ENCODE measurements around the gene MORF4L2.

MORF4L2 gene, protein sequence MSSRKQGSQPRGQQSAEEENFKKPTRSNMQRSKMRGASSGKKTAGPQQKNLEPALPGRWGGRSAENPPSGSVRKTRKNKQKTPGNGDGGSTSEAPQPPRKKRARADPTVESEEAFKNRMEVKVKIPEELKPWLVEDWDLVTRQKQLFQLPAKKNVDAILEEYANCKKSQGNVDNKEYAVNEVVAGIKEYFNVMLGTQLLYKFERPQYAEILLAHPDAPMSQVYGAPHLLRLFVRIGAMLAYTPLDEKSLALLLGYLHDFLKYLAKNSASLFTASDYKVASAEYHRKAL

DNA sequence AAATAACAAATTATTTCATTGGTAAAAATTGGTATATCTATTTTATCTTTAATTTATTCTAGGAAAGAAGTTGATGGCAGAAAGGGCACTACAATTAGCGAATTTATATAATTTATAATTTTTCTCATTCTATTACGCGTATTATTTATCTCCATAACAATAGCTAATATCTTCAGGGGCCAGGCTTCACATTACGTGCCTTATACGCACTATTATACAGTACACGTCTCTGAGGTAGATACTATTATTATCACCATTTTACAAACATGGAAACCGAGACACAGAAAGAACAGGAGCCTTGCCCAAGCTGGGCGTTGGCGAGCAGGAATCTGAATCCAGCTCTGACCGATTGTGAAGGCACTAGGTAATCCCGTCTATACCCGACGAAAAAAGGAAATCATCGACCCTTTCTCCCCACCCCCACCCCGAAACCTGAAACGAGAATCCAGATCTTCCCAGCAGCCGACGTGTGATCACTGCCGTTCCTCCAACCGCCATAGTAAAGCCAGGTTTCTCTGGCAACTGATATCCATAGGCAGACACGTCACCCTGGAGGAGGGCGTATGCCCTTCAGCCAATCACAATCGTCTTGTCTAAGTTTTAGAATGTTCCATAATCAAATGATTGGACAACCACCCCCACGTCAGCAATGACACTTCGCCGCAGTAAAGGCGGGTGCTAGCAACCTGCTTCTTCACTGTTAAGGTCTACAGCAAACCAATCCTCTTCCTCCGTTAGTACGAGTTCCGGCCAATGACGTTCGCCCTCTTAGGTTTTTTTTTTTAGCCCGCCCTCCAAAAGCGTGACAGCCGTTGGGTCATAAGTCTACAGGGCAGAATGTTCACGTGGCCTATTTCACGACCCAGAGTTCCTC lies at the start of gene MORF4L2:
TSS of gene MORF4L2 (minus strand) at position 501 of the 874 bp plus-strand sequence. CDS start 9,672 bp downstream, outside the sequence.
- DNase-seq: peak; percentile 96

DNA sequence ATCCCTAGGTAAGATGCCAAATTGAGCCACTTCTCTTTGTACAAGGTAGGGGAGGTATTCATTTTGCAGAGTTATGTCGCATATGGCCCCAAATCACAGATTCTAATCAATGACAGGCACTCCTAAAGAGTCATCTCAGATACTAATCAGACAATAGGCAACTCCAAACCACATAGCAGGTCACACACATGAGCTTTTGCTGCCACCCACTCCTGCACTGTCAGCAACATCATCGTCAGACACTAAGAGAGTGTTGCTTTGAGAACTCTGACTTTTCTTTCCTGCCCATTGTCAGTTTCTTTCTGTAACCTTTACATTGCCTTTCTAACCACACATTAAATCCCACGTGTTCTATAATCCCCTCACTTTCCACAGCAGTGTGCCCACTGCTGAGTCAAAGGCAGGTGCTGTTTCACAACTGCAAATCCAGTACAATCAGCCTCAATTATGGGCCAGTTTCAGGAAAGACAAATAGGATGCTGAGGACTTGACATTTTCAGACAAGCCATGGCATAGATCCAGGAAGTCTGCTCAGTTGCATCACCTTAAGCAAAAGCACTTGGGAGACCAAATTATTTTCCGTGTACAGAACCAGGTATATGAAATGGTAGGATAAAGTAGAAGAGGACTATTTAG lies 47.7 kb upstream of the MORF4L2 start:
- DNase-seq: no peak

DNA sequence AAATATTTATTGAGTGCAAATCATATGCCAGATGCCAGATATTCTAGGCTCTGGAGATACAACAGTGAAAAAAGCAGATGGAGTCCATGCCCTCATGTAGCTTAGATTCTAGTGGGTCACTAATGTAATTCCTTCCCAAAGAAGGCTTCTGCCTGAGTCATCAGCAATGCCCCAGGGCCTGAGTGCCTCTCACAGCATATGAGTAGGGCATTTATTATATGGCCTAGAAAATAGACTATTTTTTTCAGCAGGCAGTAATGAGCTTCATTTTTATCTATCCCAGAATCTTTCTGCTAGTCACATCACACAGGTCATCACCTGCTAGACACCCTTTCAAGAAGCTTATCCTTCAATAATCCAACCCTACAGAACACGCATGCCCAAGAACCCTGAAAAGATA lies 46.5 kb upstream of the MORF4L2 start:
- DNase-seq: peak; percentile 7

DNA sequence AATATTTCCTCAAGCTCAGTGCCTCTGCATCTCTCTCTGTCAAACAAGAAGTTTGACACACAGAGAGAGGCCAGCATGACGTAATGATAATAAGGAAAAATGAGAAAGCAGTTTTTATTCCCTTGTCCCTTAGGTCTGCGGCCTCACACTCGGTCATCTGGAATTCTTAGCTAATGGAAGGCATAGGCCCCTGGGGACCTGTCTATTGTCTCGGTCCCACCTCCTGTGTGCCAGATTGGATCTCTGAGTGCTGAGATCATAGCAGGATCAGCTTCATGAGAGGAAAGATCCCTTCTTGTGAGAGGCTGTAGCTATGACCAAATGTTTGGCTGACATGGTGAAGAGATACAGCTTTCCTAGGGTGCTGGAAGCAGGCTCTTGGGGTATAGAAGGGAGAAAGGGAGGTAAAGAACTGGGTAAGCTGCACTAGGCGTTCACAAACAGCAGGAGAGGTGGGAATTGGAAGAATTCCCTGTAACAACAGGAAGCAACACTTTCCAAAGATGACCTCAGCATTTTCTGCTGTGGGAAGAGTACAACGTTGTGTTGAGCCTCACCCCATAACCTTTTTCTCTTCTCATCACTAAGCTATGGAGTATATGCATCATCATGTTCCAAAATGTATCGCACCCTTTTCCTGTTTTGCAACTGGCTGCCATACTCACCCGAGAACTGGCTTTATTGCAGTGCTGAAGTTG lies 44.4 kb upstream of the MORF4L2 start:
- peak; percentile 14 for DNase-seq

DNA sequence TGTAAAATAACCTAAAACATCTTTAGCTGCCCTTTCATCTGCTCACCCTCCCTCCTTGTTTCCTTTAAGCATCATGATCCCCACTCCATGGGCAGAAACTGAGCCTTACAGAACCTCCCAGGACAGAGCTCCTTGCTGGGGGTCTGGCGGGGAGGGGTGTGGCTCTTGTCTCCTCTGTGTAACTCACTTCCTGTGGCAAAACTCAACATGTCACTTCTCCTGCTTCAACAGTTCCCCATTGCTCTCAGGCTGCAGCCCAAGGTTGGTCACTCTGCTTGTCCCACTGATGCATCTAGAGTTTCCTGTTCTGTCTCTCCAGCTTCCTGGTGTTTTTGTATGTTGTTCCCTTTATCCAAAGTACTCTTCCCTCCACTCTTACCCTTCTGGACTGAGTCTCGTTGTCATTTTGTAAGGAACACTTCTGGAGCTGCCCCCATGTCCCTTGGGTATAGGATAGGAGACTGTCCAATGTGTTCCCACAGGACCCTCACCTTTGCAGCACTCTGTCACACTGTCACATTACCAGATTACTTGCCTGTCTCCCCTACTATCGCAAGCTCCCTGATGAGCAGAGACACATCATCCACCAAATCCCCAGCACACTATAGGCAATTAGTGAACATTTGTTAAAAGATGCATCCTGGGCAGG lies 43.8 kb upstream of the MORF4L2 start:
- no peak for DNase-seq

DNA sequence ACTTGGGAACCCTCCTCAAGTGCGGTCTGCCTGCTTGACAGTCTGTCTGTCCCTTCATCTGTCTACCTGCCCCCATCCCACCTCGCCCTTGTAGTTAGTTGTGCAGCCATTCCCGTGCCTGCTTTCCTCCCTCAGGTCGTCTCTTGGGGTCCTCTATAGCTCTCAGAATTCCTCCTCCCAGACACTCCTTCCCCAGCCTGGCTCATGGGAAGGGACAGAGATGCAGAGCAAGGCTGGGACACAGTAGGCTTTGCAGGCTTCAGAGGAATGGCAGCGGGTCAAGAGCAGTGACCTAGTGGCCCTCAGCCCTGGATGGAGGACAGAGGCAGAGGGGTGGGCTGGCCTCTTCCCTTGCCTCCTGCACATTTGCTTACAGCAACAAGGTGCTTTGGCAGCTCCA lies 42.5 kb upstream of the MORF4L2 start:
- no peak for DNase-seq

DNA sequence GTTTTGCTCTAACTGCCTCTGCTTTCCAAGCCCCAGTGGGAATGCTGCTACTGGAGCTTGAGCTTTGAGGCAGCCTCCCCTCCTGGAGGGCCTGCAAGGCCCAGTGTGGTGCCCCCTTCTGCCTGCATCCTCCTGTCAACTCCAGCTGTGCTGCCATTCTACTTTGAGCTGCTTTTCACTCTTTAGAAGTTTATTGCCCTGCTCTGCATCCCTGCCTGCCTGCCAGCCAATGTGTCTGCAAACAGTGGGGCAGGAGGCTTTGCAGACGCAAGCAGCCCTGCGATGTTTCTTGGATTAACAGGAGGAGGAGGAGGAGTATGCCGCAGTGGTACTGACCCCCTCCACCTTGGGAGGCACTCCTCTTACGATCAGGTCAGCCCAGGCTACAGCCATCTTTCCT lies 40.6 kb upstream of the MORF4L2 start:
- DNase-seq: no peak

DNA sequence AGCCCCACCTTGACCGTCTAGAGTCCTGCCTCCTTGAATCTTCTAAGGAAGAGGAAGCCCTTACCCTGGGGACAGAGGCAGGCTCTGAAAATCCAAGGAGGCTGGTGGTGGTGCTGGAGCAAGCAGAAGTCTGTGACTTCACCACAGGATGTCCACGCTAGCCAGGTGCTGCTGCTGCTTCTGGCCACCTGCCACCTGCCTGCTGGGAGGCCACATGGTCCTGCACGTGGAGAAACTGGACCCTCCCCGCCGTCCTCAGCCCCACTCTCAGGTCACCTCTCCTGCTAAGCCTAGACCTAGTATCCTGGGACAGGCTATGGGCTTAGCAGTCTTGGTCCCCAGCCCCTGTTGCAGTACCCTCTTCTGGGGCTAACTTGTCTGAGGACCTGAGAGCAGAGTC lies 40.0 kb upstream of the MORF4L2 start:
- DNase-seq: no peak

DNA sequence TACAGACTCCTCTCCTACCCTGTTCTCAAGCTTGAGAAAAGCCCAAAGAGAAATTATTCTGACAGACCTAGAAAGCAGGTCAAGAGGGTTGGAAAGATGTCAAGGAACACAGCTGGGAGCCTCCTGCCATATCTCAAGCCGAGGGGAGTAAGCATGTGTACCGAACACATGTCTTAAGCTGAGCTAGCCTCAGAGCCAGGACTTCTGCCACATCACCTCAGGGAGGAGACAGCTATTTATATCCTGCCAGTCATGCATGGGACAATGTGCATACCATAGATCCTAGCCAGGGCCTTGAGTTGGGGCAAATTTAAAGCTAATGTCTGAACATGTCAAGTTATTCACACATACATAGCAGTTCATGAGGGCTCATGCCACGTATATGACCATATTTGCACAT lies 36.0 kb upstream of the MORF4L2 start:
- DNase-seq: no peak

DNA sequence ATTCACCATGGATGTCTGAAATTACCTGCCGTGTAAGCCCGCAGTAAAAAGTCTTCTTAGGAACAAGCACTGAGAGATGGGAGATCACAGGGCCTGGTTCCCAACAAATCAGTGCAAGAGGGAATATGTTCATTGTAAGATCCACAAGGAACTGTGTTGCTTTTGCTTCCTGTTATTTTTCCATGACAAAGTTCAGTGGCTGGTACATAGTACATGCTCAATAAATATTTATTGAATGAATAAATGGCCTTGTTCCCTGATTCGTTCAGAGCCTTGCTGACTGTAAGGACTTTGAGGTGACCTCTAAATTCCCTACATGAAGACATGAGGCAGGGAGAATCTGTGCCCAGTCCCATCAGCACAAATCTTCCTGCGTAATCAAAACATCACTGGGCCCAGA lies 31.6 kb upstream of the MORF4L2 start:
- DNase-seq: no peak

DNA sequence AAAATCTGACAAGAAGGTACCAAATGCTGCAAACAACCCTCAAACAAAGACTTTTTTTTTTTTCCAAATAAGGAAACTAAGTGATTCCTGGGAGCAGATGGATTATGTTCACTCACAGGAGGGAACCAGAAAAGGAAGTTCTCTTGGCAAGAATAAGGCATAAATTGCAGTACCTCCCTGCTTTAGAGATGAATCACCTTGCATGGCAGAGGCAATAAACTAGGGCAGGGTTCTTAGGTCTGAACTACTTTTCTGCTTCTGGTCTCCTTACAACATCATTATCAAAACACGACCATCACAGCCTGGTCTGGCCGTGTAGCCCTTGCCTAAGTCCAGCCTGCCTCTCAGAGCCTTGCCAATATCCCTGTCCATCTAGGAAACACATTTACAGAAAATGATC lies 30.5 kb upstream of the MORF4L2 start:
- DNase-seq: no peak

DNA sequence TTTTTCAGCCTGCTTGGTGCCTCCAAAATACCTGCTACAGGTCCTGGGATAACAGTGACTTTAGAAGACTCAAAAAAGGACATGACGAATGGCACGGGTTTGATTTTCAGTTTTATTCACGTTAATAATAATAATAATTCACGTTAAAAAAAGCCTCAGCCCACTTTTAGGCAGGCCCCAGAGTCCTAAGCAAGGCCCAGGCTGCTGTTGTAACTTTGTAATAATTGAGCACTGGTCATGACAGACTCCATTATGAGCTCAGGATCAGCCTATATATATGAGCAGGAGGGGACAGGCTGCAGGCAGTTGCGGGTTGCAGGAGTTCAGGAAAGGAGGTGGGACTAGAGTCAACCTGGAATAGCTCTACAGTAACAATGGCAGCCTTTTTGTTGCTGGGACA lies 24.1 kb upstream of the MORF4L2 start, which contains the start of gene TMEM31:
TSS of gene TMEM31 (plus strand) at position 301 of the 400 bp plus-strand sequence. CDS start 1,350 bp downstream, outside the sequence.
- no peak for DNase-seq

DNA sequence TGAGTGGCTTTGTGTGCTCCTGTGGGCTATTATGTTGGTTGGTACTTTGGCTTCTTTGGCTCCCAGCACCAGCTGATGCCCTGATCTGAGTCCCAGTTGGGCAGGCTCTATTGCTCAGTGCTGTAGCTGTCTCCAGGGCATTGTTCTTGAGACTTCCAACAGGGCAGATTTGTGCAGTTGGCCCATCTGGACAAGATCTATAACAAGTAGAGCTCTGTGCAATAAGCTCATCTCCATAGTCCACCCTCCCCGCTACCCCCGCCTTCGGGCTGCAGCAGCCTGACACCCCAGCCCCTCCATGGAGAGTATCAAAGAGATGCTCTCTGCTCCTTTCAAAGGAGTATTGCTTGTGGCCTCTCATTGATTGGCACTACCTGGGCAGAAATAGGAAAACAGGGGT lies 18.4 kb upstream of the MORF4L2 start:
- peak; percentile 56 for DNase-seq

DNA sequence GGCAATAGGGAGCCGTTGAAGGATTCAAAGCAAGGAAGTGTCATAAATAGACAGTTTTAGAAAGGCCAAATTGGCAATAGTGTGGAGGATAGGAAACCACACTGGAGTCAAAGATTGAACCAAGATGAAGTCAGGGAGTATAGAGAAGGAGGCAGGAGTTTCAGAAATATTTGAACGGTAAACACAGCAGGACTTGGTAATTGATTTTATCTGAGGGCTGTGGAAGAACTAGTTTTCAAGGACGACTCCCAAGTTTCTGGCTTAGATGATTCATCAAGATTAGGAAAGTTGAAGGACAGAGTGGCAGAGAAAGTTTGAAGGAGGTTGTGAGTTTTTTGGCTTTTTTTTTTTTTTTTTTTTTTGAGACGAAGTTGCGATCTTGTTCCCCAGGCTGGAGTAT lies 12.7 kb upstream of the MORF4L2 start:
- no peak for DNase-seq

DNA sequence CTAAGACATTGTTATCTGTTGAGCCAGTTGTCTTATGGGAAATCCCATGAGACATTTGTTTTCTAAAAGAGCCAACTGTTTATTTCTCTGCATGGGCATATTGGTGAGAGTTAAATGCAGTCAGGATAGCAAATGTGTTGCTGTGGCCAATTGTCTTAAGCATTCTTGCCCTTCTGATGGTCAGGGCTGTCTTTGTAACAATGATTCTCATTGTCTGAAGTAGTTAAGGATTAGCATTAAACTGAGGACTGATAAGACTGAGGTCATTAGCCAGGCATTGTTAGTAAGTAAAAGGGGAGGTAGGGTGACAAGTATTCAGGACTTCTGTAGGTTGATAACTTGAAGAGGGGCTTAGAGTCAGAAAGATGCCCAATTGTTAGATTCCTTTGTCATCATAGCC lies 11.2 kb upstream of the MORF4L2 start:
- no peak for DNase-seq

DNA sequence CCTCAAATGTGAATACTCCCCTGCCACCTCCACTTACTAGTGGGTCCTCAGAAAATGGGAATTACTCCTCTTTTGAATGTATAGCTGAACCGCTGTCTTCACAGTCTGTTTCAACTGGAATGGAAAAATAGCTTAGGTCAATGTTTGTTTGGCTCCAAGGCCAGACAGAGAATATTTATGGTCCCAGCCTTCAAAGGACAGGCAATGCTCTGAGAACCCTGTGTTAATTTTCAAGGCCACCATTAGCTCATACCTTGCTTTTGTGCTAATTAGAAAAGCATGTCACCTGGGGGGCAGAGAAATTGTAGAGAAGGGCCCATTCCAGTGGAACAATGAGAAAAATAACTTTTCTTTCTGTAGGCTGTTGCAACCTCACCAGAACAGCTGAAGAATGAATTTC lies 4.6 kb upstream of the MORF4L2 start:
- no peak for DNase-seq

DNA sequence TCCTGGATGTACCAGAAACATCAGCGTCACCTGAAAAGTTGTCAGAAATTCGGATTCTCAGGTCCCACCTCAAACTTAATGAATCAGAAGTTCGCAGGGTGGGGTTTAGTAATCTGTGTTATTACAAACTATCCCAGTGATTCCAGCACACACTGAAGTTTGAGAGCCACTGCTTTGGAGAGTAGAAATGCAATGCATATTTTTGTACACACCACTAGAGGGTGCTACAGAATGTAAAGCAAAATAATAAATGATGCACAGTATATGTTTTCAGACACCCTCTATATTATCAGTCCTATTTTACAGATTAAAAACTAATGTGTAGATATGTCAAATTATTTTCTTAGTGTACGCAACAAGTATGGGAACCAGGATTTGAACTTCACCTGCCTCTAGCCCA lies 2.4 kb upstream of the MORF4L2 start:
- DNase-seq: no peak

DNA sequence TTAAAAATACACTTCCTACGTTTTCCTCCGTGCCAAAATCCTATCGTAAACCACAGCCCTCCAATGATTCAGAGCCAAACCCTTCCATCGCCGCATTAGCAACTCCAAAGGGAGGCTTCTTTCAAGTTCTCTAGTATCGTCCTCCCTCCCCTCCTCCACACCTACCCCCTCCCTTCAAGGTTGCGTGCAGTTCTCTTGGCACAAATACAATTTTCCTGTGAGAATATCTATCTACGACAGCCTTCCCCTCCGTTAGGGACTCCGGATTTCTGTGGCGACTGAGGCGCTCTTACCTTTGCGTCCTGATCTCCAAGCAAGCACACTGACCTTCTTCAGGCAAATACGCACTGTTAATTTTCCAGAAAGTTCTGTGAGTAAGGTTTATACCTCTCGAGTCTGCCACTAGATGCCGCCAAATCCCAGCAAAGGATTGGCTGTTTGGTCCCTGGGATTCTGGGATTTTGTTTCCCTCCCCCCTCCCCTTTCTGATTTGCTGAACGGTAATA lies 1.2 kb upstream of the MORF4L2 start:
- DNase-seq: peak; percentile 31

DNA sequence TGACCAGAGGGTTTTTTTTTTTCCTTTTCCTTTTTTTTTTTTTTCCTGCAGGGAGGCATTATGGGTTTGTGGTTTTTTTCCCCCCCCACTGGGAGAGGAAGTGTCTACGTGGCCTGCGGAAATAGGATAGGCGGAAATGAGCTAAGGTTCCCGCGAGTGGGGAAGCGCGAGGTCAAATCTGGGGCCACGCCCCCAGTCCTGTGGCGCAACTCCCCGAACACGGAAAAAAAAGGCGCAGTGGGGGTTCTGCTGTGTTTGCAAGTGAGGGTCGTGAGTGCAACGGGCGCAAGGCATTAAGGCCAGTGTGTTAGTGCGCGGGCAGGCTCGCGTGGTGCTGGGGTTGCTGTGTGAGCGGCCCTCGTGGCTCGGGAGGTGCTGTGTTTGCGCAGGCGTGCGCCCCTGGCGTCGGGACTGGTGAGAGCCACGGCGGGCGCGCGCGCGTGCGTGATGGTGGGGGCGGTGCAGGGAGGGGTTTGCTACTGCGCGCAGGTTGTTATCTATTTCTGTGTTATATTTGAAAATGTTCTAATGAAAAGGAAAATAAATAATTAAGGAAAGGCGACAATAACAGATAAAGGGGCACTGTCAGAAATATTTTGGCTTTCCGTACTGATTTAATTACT lies 685 bp upstream of the MORF4L2 start:
- DNase-seq: peak; percentile 69

DNA sequence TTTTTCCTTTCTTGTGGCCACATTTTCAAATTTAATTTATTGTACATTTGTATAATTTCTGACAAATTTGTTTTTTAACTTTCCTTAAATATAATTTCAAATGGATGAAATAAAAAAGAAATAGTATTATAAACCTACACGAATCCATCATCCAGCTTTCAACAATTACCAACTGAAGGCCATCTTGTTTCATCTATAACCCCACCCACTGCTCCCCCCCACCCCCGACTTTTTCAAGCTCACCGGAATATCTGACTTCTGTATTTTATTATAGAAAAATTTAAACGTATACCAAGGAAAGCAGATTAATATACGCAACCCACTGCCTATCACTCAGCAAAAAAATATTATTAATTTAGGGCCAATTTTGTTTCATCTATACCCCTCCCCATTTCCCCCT lies 1.1 kb downstream of the MORF4L2 start:
- DNase-seq: no peak

DNA sequence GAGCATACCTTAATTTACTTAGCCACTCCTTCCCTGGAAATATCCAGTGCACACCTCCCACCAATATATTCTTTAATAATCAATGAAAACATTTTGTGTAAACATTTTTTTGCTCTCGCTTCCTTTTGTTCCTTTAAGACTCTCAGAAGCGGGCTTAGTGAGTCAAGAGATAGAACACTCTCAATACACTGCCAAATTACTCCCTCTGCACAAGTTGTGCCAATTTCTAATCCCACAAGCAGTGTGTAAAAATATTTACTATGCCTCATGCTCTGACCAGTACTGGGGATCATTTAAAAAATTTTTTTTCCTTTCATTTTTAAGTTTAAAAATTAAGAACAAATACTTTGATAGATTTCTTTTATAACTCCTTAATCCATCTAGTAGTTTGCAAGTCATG lies 5.1 kb downstream of the MORF4L2 start:
- no peak for DNase-seq
